Ishikawa (cell line): ENCODE measurements around the gene TMEM245.

ENCODE experiments used
- CEBPB ChIP-seq: IDR thresholded peaks from 2 replicates; pipeline ENCODE4 v1.6.1; 2012
- CREB1 ChIP-seq: IDR thresholded peaks from 2 replicates; pipeline ENCODE4 v1.6.1; 2012; ENCODE audit warnings: low read depth
- EGR1 ChIP-seq: IDR thresholded peaks from 2 replicates; pipeline ENCODE4 v1.6.1; 2012
- EP300 ChIP-seq: IDR thresholded peaks from 2 replicates; pipeline ENCODE4 v1.6.1; 2012; ENCODE audit warnings: borderline replicate concordance
- FOXM1 ChIP-seq: IDR thresholded peaks from 2 replicates; pipeline ENCODE4 v1.6.1; 2012; ENCODE audit warnings: low read depth, borderline replicate concordance
- MAX ChIP-seq: IDR thresholded peaks from 2 replicates; pipeline ENCODE4 v1.6.1; 2012
- NFIC ChIP-seq: IDR thresholded peaks from 2 replicates; pipeline ENCODE4 v1.6.1; 2012
- RAD21 ChIP-seq: IDR thresholded peaks from 2 replicates; pipeline ENCODE4 v1.6.1; 2012; ENCODE audit warnings: low read depth
- REST ChIP-seq: IDR thresholded peaks from 2 replicates; pipeline ENCODE4 v1.6.1; 2012; ENCODE audit warnings: low read depth, mild to moderate bottlenecking
- TAF1 ChIP-seq: IDR thresholded peaks from 2 replicates; pipeline ENCODE4 v1.6.1; 2012; ENCODE audit warnings: low read depth, mild to moderate bottlenecking
- TCF12 ChIP-seq: IDR thresholded peaks from 2 replicates; pipeline ENCODE4 v1.6.1; 2012; ENCODE audit warnings: low read depth
- TEAD4 ChIP-seq: IDR thresholded peaks from 2 replicates; pipeline ENCODE4 v1.6.1; 2012
- USF1 ChIP-seq: IDR thresholded peaks from 2 replicates; pipeline ENCODE4 v1.6.1; 2012
- YY1 ChIP-seq: IDR thresholded peaks from 2 replicates; pipeline ENCODE4 v1.6.1; 2012; ENCODE audit warnings: low read depth
- ZBTB7A ChIP-seq: IDR thresholded peaks from 2 replicates; pipeline ENCODE4 v1.6.1; 2012; ENCODE audit warnings: low read depth

Gene TMEM245

GRCh38 chr9:109159583-109159982 is 39.8 kb upstream of the TMEM245 start:
- TF ChIP-seq FOXM1, result no peak
- no peak for TF ChIP-seq EP300
- no peak for TF ChIP-seq TEAD4
- no peak for TF ChIP-seq TAF1
- no peak for TF ChIP-seq RAD21
- no peak for TF ChIP-seq TCF12
- TF ChIP-seq YY1, result no peak
- TF ChIP-seq CREB1, result no peak
- no peak for TF ChIP-seq CEBPB
- no peak for TF ChIP-seq MAX

- TF ChIP-seq RAD21, result no peak
- no peak for TF ChIP-seq USF1
- no peak for TF ChIP-seq CREB1
- TF ChIP-seq REST, result no peak
- TF ChIP-seq TEAD4, result no peak
- no peak for TF ChIP-seq TCF12
- TF ChIP-seq EGR1, result no peak
- no peak for TF ChIP-seq YY1
- TF ChIP-seq MAX, result no peak
- TF ChIP-seq ZBTB7A, result no peak
- TF ChIP-seq TAF1, result no peak
- TF ChIP-seq NFIC, result no peak
Observed at GRCh38 chr9:109158651-109159050, 38.9 kb upstream of the TMEM245 start.

- TF ChIP-seq FOXM1 (no peak), ZBTB7A (no peak), EP300 (no peak), NFIC (no peak), EGR1 (no peak), MAX (no peak), RAD21 (no peak), REST (no peak), TCF12 (no peak)
Observed at GRCh38 chr9:109156708-109157107, 37.0 kb upstream of the TMEM245 start.

GRCh38 chr9:109150925-109151545 is 31.3 kb upstream of the TMEM245 start:
- no peak for TF ChIP-seq MAX
- no peak for TF ChIP-seq TAF1
- TF ChIP-seq RAD21, result no peak
- peak; percentile 90 for TF ChIP-seq CEBPB

- no peak for TF ChIP-seq EP300
Observed at GRCh38 chr9:109149722-109150121, 30.0 kb upstream of the TMEM245 start.

- TF ChIP-seq YY1, result no peak
- TF ChIP-seq ZBTB7A, result no peak
- no peak for TF ChIP-seq USF1
- no peak for TF ChIP-seq NFIC
Observed at GRCh38 chr9:109149089-109149488, 29.3 kb upstream of the TMEM245 start.

GRCh38 chr9:109145051-109145450 is 25.3 kb upstream of the TMEM245 start:
- no peak for TF ChIP-seq ZBTB7A
- TF ChIP-seq EGR1, result no peak
- no peak for TF ChIP-seq YY1
- no peak for TF ChIP-seq EP300
- no peak for TF ChIP-seq NFIC
- TF ChIP-seq TCF12, result no peak
- no peak for TF ChIP-seq FOXM1
- TF ChIP-seq CEBPB, result no peak
- TF ChIP-seq MAX, result no peak
- no peak for TF ChIP-seq CREB1
- no peak for TF ChIP-seq USF1
- no peak for TF ChIP-seq TEAD4
- TF ChIP-seq TAF1, result no peak
- no peak for TF ChIP-seq RAD21
- no peak for TF ChIP-seq REST
